ENCODE results near the gene ZNF438.

- TF ChIP-seq CTCF (IDR thresholded peaks at IDR 0.05) (no peak), POLR2A (IDR thresholded peaks at IDR 0.05) (no peak)
Observed at GRCh38 chr10:30831426-30831825, 200.2 kb downstream of the ZNF438 start.
